GM23338 (cell line): Measurements from ENCODE around the gene EMILIN2. TPM values are rescaled to one million over a fixed set of nuclear protein-coding genes. Genes with fewer than 3 reads are reported as not detected.
"Not testable (repeated sequence)": the region's sequence is repeated elsewhere in the genome, so short reads cannot be mapped to it uniquely, and the experiment has no call there.

Experiments
- ATAC-seq: fragments of 200-7000 bp; cut with Tn5 transposase; 3 replicates; pipeline ENCODE4 v1.9.1; 2020
- DNase-seq: peaks from one replicate; pipeline ENCODE4 v3.0.0-alpha.2; 2015; ENCODE audit warnings: low spot score
- H2AFZ ChIP-seq: fragments of 200-600 bp; sonication (generic); 2 replicates; pipeline ENCODE4 v1.8.0; 2016; ENCODE audit warnings: antibody characterized with exemption, mild to moderate bottlenecking, moderate library complexity
- H3F3A ChIP-seq: fragments of 200-600 bp; sonication (generic); replicated peaks from 2 replicates; pipeline ENCODE4 v1.8.0; 2017; ENCODE audit warnings: antibody characterized with exemption, mixed run types, low read depth
- H3K27ac ChIP-seq: fragments of 200-600 bp; sonication (generic); 2 replicates; pipeline ENCODE4 v1.6.1; 2016; ENCODE audit warnings: low read depth
- H3K27me3 ChIP-seq: fragments of 200-600 bp; sonication (generic); 2 replicates; pipeline ENCODE4 v1.8.0; 2016; ENCODE audit warnings: mild to moderate bottlenecking, mixed run types, moderate library complexity; ENCODE audit not compliant: insufficient read depth
- H3K36me3 ChIP-seq: fragments of 200-600 bp; sonication (generic); 2 replicates; pipeline ENCODE4 v1.8.0; 2016; ENCODE audit warnings: mild to moderate bottlenecking; ENCODE audit not compliant: insufficient read depth
- H3K4me1 ChIP-seq: fragments of 200-600 bp; sonication (generic); 2 replicates; pipeline ENCODE4 v1.8.0; 2016; ENCODE audit warnings: mild to moderate bottlenecking, moderate library complexity; ENCODE audit not compliant: insufficient read depth
- H3K4me2 ChIP-seq: fragments of 200-600 bp; sonication (generic); 2 replicates; pipeline ENCODE4 v1.7.1; 2017; ENCODE audit warnings: mixed run types
- H3K4me3 ChIP-seq: fragments of 200-600 bp; sonication (generic); 2 replicates; pipeline ENCODE4 v1.6.1; 2016; ENCODE audit warnings: mixed run types
- H3K79me2 ChIP-seq: fragments of 200-600 bp; sonication (generic); replicated peaks from 2 replicates; pipeline ENCODE4 v1.8.0; 2017; ENCODE audit warnings: mild to moderate bottlenecking; ENCODE audit not compliant: insufficient read depth
- H3K9me2 ChIP-seq: fragments of 200-600 bp; sonication (generic); 2 replicates; pipeline ENCODE4 v1.8.0; 2017; ENCODE audit not compliant: insufficient read depth
- H4K20me1 ChIP-seq: fragments of 200-600 bp; sonication (generic); replicated peaks from 2 replicates; pipeline ENCODE4 v1.8.0; 2017; ENCODE audit warnings: mild to moderate bottlenecking; ENCODE audit not compliant: insufficient read depth
- H3K27ac Mint-ChIP-seq: 2 replicates; pipeline ENCODE4 v1.8.0; 2020; ENCODE audit warnings: inconsistent platforms, mild to moderate bottlenecking, moderate library complexity, mixed read lengths
- H3K27me3 Mint-ChIP-seq: 3 replicates; pipeline ENCODE4 v1.8.0; 2022; ENCODE audit warnings: low read depth, mild to moderate bottlenecking, moderate library complexity, mixed read lengths, inconsistent platforms; ENCODE audit not compliant: insufficient read depth, poor library complexity
- H3K36me3 Mint-ChIP-seq: 3 replicates; pipeline ENCODE4 v1.8.0; 2021; ENCODE audit warnings: low read depth, mild to moderate bottlenecking, inconsistent platforms, moderate library complexity, mixed read lengths
- H3K4me1 Mint-ChIP-seq: 3 replicates; pipeline ENCODE4 v1.8.0; 2020; ENCODE audit warnings: mild to moderate bottlenecking, inconsistent platforms, mixed read lengths
- H3K4me3 Mint-ChIP-seq: 3 replicates; pipeline ENCODE4 v1.8.0; 2021; ENCODE audit warnings: moderate library complexity, mild to moderate bottlenecking, inconsistent platforms, mixed read lengths
- H3K9me3 Mint-ChIP-seq: 3 replicates; pipeline ENCODE4 v1.8.0; 2020; ENCODE audit warnings: moderate library complexity, mild to moderate bottlenecking, inconsistent platforms, mixed read lengths
- CREB1 ChIP-seq: fragments of 250-450 bp; sonication (Bioruptor Pico); IDR thresholded peaks from 2 replicates; pipeline ENCODE4 v1.5.0; 2020; ENCODE audit warnings: low read depth, mild to moderate bottlenecking, moderate library complexity
- ETS1 ChIP-seq: IDR thresholded peaks from 2 replicates; pipeline ENCODE4 v1.6.1; 2016; ENCODE audit warnings: antibody characterized with exemption
- EZH2 ChIP-seq: fragments of 200-600 bp; sonication (generic); IDR thresholded peaks from one replicate; pipeline ENCODE4 v1.8.0; 2017; ENCODE audit warnings: antibody characterized with exemption, mild to moderate bottlenecking, low read depth; ENCODE audit not compliant: unreplicated experiment
- EZH2phosphoT487 ChIP-seq: fragments of 200-600 bp; sonication (generic); IDR thresholded peaks from one replicate; pipeline ENCODE4 v1.8.1; 2018; ENCODE audit warnings: antibody characterized with exemption; ENCODE audit not compliant: unreplicated experiment
- JUNB ChIP-seq: IDR thresholded peaks from one replicate; pipeline ENCODE4 v1.6.1; 2016; ENCODE audit warnings: antibody characterized with exemption; ENCODE audit not compliant: unreplicated experiment
- NANOG ChIP-seq: IDR thresholded peaks from 2 replicates; pipeline ENCODE4 v1.6.1; 2016; ENCODE audit warnings: antibody characterized with exemption, borderline replicate concordance
- STAT1 ChIP-seq: IDR thresholded peaks from one replicate; pipeline ENCODE4 v1.6.1; 2016; ENCODE audit warnings: antibody characterized with exemption; ENCODE audit not compliant: unreplicated experiment
- polyA plus RNA-seq: library from polyadenylated mRNA; unstranded; fragments of >200 nt; fragmentation: Nextera tagmentation; extraction: Ambion mirVana; gene quantifications from 2 replicates; pipeline ENCODE4 v1.2.1, GENCODE V29; 2016
- total RNA-seq: library from RNA; depleted of rRNA; stranded (reverse); fragments of >200 nt; shearing (Covaris generic); gene quantifications from 2 replicates; pipeline ENCODE4 v1.2.3, GENCODE V29; 2014
- TF ChIP-seq, protein P1 (sequence below): IDR thresholded peaks from one replicate; pipeline ENCODE4 v1.6.1; 2018; ENCODE audit warnings: antibody characterized with exemption; ENCODE audit not compliant: unreplicated experiment
- TF ChIP-seq, protein P2 (sequence below), 2 experiments: fragments of 200-600 bp in 1 of 2; sonication (generic) in 1 of 2; conservative IDR thresholded peaks; 2 replicates each; pipeline versions ENCODE4 v1.5.1 to v1.6.1; 2016 to 2017; ENCODE audit warnings: antibody characterized with exemption in 2 of 2, low read depth in 2 of 2, mild to moderate bottlenecking in 2 of 2, moderate library complexity in 1 of 2

Gene EMILIN2
- total and polyA plus RNA-seq, 2 experiments from 2014 or later: 3.0 to 11.6 TPM

DNA sequence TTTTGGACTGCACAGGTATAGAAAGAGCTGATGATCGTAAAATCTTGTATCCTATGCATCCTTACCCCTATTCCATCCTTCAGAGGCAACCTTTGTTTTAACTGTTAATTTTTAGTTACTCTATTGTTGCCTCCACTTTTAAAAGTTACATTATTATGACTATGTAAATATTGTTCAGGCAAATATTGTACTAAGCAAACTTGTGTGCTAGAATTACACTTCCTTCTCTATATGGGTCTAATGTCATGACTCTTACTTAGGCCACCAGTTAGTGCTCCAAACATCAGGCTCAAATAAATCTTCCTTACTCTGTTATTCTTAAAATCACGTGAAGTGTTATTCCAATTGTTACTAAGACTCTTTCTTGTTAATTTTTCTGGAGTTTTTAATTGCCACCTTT, 47.4 kb upstream of the EMILIN2 start (continued):
- no peak for TF ChIP-seq ETS1
- TF ChIP-seq, protein P1, sequence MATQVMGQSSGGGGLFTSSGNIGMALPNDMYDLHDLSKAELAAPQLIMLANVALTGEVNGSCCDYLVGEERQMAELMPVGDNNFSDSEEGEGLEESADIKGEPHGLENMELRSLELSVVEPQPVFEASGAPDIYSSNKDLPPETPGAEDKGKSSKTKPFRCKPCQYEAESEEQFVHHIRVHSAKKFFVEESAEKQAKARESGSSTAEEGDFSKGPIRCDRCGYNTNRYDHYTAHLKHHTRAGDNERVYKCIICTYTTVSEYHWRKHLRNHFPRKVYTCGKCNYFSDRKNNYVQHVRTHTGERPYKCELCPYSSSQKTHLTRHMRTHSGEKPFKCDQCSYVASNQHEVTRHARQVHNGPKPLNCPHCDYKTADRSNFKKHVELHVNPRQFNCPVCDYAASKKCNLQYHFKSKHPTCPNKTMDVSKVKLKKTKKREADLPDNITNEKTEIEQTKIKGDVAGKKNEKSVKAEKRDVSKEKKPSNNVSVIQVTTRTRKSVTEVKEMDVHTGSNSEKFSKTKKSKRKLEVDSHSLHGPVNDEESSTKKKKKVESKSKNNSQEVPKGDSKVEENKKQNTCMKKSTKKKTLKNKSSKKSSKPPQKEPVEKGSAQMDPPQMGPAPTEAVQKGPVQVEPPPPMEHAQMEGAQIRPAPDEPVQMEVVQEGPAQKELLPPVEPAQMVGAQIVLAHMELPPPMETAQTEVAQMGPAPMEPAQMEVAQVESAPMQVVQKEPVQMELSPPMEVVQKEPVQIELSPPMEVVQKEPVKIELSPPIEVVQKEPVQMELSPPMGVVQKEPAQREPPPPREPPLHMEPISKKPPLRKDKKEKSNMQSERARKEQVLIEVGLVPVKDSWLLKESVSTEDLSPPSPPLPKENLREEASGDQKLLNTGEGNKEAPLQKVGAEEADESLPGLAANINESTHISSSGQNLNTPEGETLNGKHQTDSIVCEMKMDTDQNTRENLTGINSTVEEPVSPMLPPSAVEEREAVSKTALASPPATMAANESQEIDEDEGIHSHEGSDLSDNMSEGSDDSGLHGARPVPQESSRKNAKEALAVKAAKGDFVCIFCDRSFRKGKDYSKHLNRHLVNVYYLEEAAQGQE: no peak
- TF ChIP-seq JUNB: no peak
- TF ChIP-seq CREB1 (CRISPR knock-in tag): no peak
- no peak for TF ChIP-seq NANOG
- no peak for TF ChIP-seq EZH2
- TF ChIP-seq EZH2phosphoT487: no peak
- TF ChIP-seq, protein P2, sequence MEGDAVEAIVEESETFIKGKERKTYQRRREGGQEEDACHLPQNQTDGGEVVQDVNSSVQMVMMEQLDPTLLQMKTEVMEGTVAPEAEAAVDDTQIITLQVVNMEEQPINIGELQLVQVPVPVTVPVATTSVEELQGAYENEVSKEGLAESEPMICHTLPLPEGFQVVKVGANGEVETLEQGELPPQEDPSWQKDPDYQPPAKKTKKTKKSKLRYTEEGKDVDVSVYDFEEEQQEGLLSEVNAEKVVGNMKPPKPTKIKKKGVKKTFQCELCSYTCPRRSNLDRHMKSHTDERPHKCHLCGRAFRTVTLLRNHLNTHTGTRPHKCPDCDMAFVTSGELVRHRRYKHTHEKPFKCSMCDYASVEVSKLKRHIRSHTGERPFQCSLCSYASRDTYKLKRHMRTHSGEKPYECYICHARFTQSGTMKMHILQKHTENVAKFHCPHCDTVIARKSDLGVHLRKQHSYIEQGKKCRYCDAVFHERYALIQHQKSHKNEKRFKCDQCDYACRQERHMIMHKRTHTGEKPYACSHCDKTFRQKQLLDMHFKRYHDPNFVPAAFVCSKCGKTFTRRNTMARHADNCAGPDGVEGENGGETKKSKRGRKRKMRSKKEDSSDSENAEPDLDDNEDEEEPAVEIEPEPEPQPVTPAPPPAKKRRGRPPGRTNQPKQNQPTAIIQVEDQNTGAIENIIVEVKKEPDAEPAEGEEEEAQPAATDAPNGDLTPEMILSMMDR (conservative IDR thresholded peaks at IDR 0.05; ENCODE audit: low read depth in 2 of 2): no peak

- Mint-ChIP-seq H3K27ac (0 out of 2 replicates have a peak overlapping the region, but pooled peaks have one; percentile 16), H3K36me3 (peaks cover 20% of the 10 kb centered on the region; the same call in 2 of the 3 replicates), H3K4me1 (no peaks in the 10 kb centered on the region), H3K27me3 (no peaks in the 10 kb centered on the region), H3K4me3 (no peak overlapping the region), H3K9me3 (peaks cover 29% of the 10 kb centered on the region)
- Histone ChIP-seq H3F3A (no peaks in the 10 kb centered on the region), H3K79me2 (no peaks in the 10 kb centered on the region), H3K36me3 (no peaks in the 10 kb centered on the region), H4K20me1 (no peaks in the 10 kb centered on the region), H2AFZ (no peak overlapping the region), H3K4me3 (no peak overlapping the region), H3K9me2 (no peaks in the 10 kb centered on the region; the same call in 1 of the 2 replicates), H3K4me1 (no peaks in the 10 kb centered on the region), H3K4me2 (no peak overlapping the region), H3K27me3 (no peaks in the 10 kb centered on the region), H3K27ac (no peak overlapping the region)
- ATAC-seq (no peak), DNase-seq (no peak)
- TF ChIP-seq STAT1: no peak
Measured at GRCh38 chr18:2805970-2806943, 40.5 kb upstream of the EMILIN2 start.

GRCh38 chr18:2808640-2809039, 38.2 kb upstream of the EMILIN2 start:
- not testable (repeated sequence) for H3F3A ChIP-seq, H3K79me2 ChIP-seq, ATAC-seq, H3K4me3 ChIP-seq, H3K4me1 Mint-ChIP-seq, H3K27ac ChIP-seq, H3K9me2 ChIP-seq, H3K4me2 ChIP-seq, H3K36me3 ChIP-seq, H3K27ac Mint-ChIP-seq, H3K4me1 ChIP-seq, H4K20me1 ChIP-seq, H2AFZ ChIP-seq, H3K27me3 Mint-ChIP-seq, H3K27me3 ChIP-seq, DNase-seq, H3K4me3 Mint-ChIP-seq
- H3K9me3 Mint-ChIP-seq: peaks cover 29% of the 10 kb centered on the region
- peaks cover 20% of the 10 kb centered on the region; the same call in 2 of the 3 replicates for H3K36me3 Mint-ChIP-seq

DNA sequence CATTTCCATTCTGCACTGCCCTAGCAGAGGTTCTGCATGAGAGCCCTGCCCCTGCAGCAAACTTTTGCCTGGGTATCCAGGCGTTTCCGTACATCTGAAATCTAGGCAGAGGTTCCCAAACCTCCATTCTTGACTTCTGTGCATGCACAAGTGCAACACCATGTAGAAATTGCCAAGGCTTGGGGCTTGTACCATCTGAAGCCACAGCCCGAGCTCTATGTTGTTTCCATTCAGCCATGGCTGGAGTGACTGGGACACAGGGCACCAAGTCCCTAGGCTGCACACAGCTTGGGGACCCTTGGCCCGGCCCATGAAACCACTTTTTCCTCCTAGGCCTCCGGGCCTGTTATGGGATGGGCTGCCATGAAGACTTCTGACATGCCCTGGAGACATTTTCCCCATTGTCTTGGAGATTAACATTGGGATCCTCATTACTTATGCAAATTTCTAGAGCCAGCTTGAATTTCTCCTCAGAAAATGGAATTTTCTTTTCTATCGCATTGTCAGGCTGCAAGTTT, 37.1 kb upstream of the EMILIN2 start:
- not testable (repeated sequence) for H3K79me2 ChIP-seq, H3K27me3 Mint-ChIP-seq, ATAC-seq, H3K4me3 Mint-ChIP-seq, H4K20me1 ChIP-seq, H3F3A ChIP-seq, H3K9me2 ChIP-seq, H3K27ac Mint-ChIP-seq, DNase-seq, H3K4me2 ChIP-seq, H3K4me1 ChIP-seq, H2AFZ ChIP-seq, H3K27ac ChIP-seq, H3K4me1 Mint-ChIP-seq, H3K4me3 ChIP-seq, H3K36me3 ChIP-seq, H3K27me3 ChIP-seq
- H3K9me3 Mint-ChIP-seq: peaks cover 29% of the 10 kb centered on the region
- H3K36me3 Mint-ChIP-seq: peaks cover 20% of the 10 kb centered on the region; the same call in 2 of the 3 replicates
